Activated CD4-positive, alpha-beta T cell treated with anti-CD3 and anti-CD28 coated beads, Interleukin-2, amount 10 ng/mL, durations not matched to agents 24 days and 14 days (primary cell): ENCODE measurements around the gene KRT6C. TPM values are rescaled to one million over a fixed set of nuclear protein-coding genes. Genes with fewer than 3 reads are reported as not detected.

ENCODE experiments used
- DNase-seq: peaks from one replicate; pipeline ENCODE4 v3.0.0; 2022
- H3K27ac Mint-ChIP-seq: one replicate; pipeline ENCODE4 v1.8.0; 2022; ENCODE audit warnings: mild to moderate bottlenecking, mixed read lengths
- H3K27me3 Mint-ChIP-seq: one replicate; pipeline ENCODE4 v1.8.0; 2022; ENCODE audit warnings: mixed read lengths
- H3K36me3 Mint-ChIP-seq: one replicate; pipeline ENCODE4 v1.8.0; 2022; ENCODE audit warnings: low read depth, mild to moderate bottlenecking, mixed read lengths
- H3K4me1 Mint-ChIP-seq: one replicate; pipeline ENCODE4 v1.8.0; 2021; ENCODE audit warnings: mixed read lengths
- H3K4me3 Mint-ChIP-seq: one replicate; pipeline ENCODE4 v1.8.0; 2022; ENCODE audit warnings: mild to moderate bottlenecking, moderate library complexity, mixed read lengths
- H3K9me3 Mint-ChIP-seq: one replicate; pipeline ENCODE4 v1.8.0; 2021; ENCODE audit warnings: mixed read lengths
- intact Hi-C: fragments of 100-400 bp; cut with micrococcal nuclease; formaldehyde crosslinking; loops from one replicate; pipeline ENCODE4 v1.15.1; 2023
- total RNA-seq: library from RNA; stranded (reverse); gene quantifications from 2 replicates; pipeline ENCODE4 v1.2.3, GENCODE V29; 2022

The KRT6C gene
- not detected in 2 replicates for total RNA-seq

DNA sequence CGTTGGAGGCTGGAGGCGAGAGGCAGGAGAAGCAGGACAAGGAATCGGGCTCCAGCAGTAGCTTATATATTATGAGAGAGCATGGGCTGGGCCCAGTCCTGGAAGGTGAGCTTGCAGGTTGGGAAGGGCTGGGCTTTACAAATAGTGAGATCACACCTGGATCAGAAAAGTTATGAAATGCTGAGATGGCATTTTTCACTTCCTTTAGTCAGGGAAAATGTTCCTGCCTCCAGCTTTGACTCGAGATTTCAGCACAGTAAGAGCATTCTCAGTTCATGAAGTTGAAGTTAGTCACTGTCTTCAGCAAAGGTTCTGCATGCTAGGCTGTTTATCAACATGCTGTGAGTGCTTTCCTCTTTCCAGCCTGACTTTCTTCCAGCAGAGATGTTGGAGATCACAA is at the start of gene KRT6C:
Gene KRT6C, minus strand, starts transcription at position 38 of the 400 bp plus-strand sequence. CDS start 68 bp downstream, outside the sequence.
- Mint-ChIP-seq H3K27me3 (peaks cover 8% of the 10 kb centered on the region), H3K4me1 (no peaks in the 10 kb centered on the region), H3K9me3 (no peaks in the 10 kb centered on the region), H3K4me3 (no peak within 1 kb of the TSS), H3K36me3 (no peaks in the 10 kb centered on the region), H3K27ac (no peak within 1 kb of the TSS)
- intact Hi-C loops, result no loop called here
- DNase-seq, result peak; percentile 29

GRCh38 chr12:52522346-52523011 is 48.9 kb upstream of the KRT6C start:
- Mint-ChIP-seq H3K27me3 (peaks cover 3% of the 10 kb centered on the region), H3K36me3 (no peaks in the 10 kb centered on the region), H3K27ac (no peak overlapping the region), H3K4me3 (no peak overlapping the region), H3K4me1 (peaks cover 4% of the 10 kb centered on the region), H3K9me3 (no peaks in the 10 kb centered on the region)
- no peak for DNase-seq
- intact Hi-C loops, result no loop called here

DNA sequence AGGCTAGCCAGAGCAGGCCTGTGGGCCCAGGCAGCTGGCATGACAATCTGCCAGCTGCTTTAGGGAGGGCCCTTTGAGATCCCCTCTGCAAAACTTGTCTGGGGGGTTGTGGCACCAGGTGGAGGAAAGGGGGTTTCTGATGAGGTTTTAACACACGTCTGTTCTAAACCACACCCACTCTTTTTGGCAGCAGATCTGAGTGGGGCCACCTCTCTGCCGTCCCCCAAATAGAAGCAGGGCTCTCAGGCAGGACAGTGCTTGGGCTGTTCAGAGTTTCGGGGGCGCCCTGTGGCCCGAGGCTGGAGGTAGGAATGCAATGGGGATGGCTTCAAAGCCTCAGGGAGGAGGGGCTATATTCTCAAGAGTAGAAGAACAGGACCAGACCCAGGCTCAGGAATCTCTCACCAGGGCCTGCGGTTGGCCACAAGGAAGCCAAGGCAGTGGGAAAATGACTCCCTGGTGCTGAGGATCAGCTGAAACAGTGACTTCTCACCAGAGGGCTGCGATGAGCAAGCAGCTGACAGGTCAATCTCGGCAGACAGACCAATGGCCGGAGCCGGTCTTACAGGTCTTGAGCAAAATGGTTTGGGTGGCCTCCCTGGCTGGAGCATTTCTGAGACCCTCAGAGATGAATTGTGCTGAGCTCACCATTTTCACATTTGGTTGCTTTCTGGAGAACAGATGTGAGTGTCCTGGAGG is 48.1 kb upstream of the KRT6C start:
- no peak for DNase-seq
- H3K27ac Mint-ChIP-seq, result no peak overlapping the region
- intact Hi-C loops, result no loop called here

GRCh38 chr12:52521175-52521567 is 47.6 kb upstream of the KRT6C start:
- Mint-ChIP-seq H3K36me3 (no peaks in the 10 kb centered on the region), H3K4me1 (no peaks in the 10 kb centered on the region), H3K9me3 (no peaks in the 10 kb centered on the region), H3K4me3 (no peak overlapping the region), H3K27ac (no peak overlapping the region), H3K27me3 (peaks cover 3% of the 10 kb centered on the region)
- intact Hi-C loops, result no loop called here
- DNase-seq, result no peak

More for the DNA sequence above, 48.1 kb upstream of the KRT6C start:
- no peak overlapping the region for H3K4me3 Mint-ChIP-seq
- H3K4me1 Mint-ChIP-seq, result peaks cover 2% of the 10 kb centered on the region
- peaks cover 3% of the 10 kb centered on the region for H3K27me3 Mint-ChIP-seq
- no peaks in the 10 kb centered on the region for H3K9me3 Mint-ChIP-seq
- H3K36me3 Mint-ChIP-seq, result no peaks in the 10 kb centered on the region

- Mint-ChIP-seq H3K4me3 (no peak within 1 kb of the TSS), H3K4me1 (no peaks in the 10 kb centered on the region), H3K27me3 (peaks cover 5% of the 10 kb centered on the region), H3K27ac (no peak within 1 kb of the TSS), H3K9me3 (no peaks in the 10 kb centered on the region), H3K36me3 (no peaks in the 10 kb centered on the region)
- no peak for DNase-seq
- intact Hi-C loops, result no loop called here
Observed at GRCh38 chr12:52519826-52520662, 46.4 kb upstream of the KRT6C start, which contains the start of gene KRT5. Gene KRT5, minus strand, starts transcription at chr12:52520394. Its CDS starts 98 bp downstream, at chr12:52520296.

DNA sequence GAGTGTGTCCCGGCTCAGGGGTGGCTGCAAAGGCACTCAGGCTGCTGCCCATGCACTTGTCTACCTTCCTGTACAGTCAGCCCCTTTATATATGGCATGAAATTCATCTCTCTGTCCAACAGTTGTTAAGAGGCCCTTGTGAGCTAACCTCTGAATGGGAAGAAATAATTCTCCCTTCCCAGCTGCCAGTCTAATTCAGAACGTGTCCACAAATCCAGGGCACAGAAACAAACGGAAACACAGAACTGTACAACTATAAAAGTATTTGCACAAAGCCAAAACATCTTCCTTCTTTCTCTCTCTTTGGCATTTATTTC is 45.7 kb upstream of the KRT6C start:
- peaks cover 5% of the 10 kb centered on the region for H3K27me3 Mint-ChIP-seq
- no peak overlapping the region for H3K27ac Mint-ChIP-seq
- intact Hi-C loops, result no loop called here
- H3K4me1 Mint-ChIP-seq, result no peaks in the 10 kb centered on the region
- no peaks in the 10 kb centered on the region for H3K36me3 Mint-ChIP-seq
- no peaks in the 10 kb centered on the region for H3K9me3 Mint-ChIP-seq
- no peak for DNase-seq
- no peak overlapping the region for H3K4me3 Mint-ChIP-seq

DNA sequence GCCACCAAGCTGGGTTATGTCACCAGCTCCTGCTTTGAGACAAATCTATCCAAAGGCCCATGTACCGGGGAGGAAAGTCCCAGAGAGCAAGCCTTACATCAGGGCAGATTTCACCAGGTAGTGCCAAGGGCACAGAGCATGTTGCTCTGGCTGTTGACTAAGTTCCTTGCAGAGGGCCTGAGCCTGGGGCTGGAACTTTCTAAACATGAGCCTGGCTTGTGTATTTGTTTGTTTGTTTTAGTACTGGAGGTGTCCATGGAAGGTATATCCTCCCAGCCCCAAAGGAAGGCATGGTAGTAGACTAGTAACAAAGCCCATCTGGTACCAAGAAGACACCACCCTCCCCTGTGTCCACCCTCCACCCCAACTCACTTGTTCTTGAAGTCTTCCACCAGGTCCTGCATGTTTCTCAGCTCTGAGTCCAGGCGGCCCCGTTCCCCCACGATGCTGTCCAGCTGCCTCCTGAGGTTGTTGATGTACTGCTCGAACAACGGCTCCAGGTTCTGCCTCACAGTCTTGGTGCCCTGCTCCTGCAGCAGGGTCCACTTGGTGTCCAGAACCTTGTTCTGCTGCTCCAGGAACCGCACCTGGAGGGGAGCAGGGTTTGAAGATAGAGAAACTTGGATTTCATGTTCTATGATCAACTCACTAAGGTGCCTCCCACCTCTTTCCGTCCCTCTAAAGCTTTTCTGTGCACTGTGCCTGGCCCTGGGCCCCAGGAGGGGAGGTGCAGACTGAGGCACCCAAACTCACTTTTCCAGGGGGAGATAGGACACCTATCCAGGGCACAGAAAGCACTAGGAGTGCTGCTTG is 45.2 kb upstream of the KRT6C start:
- Mint-ChIP-seq H3K9me3 (no peaks in the 10 kb centered on the region), H3K36me3 (no peaks in the 10 kb centered on the region), H3K27me3 (peaks cover 9% of the 10 kb centered on the region), H3K4me1 (no peaks in the 10 kb centered on the region), H3K27ac (no peak overlapping the region), H3K4me3 (no peak overlapping the region)
- intact Hi-C loops, result no loop called here
- DNase-seq, result no peak

DNA sequence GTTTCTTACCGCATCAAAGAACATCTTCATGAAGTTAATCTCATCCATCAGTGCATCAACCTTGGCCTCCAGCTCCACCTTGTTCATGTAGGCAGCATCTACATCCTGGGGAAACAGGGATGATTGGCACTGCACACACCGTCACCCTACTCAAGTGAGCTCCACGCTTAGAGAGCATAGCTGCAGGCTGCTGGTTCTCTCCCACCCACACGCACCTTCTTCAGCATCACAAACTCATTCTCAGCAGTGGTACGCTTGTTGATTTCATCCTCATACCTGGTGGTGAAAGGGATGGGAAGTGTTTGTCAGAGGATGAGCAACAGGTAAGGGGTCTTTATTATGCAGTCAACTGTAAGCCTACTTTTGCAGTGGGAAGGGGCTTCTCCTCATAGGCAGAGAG is 44.3 kb upstream of the KRT6C start:
- no peak for DNase-seq
- no peaks in the 10 kb centered on the region for H3K4me1 Mint-ChIP-seq
- intact Hi-C loops, result no loop called here
- H3K9me3 Mint-ChIP-seq, result no peaks in the 10 kb centered on the region
- no peak overlapping the region for H3K27ac Mint-ChIP-seq
- H3K27me3 Mint-ChIP-seq, result peaks cover 11% of the 10 kb centered on the region
- H3K36me3 Mint-ChIP-seq, result no peaks in the 10 kb centered on the region
- H3K4me3 Mint-ChIP-seq, result no peak overlapping the region

GRCh38 chr12:52517005-52517835 is 43.6 kb upstream of the KRT6C start:
- intact Hi-C loops, result no loop called here
- H3K36me3 Mint-ChIP-seq, result no peaks in the 10 kb centered on the region

DNA sequence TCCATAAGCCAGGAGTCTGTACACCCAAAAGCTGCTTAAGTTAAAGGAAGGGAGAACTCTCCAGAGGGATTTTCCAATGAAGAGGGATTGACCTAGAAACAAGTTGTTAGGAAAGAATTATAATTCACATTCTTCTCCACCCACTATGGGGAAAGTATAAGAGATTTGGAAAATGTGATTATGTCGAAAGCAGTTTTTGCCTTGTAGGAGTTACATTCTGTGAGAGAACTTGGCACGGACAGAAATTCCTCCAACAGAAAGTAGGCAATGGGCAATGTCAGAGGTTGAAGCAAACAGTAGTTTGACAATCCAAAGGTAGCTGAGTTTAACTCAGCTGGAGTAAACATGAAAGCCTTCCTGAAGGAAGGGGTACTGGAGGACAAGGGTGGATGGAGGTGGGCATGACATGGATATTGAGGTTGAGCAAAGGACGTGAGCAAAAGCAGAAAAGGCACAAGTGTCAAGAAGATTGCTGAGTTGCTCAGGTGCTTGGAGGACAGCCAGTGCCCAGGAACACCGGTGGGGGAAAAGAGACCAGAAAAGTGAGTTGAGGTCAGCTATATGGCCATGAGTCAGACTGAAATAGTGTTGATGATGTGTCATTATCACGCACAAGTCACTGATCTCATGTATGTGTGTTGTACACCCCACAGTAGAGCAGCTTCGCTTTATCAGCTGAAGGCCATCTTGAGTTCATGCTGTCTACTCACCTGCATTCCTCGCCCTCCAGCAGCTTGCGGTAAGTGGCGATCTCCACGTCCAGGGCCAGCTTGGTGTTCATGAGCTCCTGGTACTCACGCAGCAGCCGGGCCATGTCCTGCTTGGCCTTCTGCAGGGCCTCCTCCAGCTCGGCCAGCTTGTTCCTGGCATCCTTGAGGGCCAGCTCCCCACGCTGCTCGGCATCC is 42.6 kb upstream of the KRT6C start:
- no peak overlapping the region for H3K27ac Mint-ChIP-seq
- no peaks in the 10 kb centered on the region for H3K4me1 Mint-ChIP-seq
- H3K27me3 Mint-ChIP-seq, result peaks cover 10% of the 10 kb centered on the region
- no peak for DNase-seq
- intact Hi-C loops, result no loop called here
- H3K9me3 Mint-ChIP-seq, result no peaks in the 10 kb centered on the region
- no peak overlapping the region for H3K4me3 Mint-ChIP-seq
- no peaks in the 10 kb centered on the region for H3K36me3 Mint-ChIP-seq

More at GRCh38 chr12:52517005-52517835, 43.6 kb upstream of the KRT6C start:
- no peaks in the 10 kb centered on the region for H3K9me3 Mint-ChIP-seq
- H3K4me3 Mint-ChIP-seq, result no peak overlapping the region
- no peak for DNase-seq
- peaks cover 10% of the 10 kb centered on the region for H3K27me3 Mint-ChIP-seq
- no peaks in the 10 kb centered on the region for H3K4me1 Mint-ChIP-seq
- no peak overlapping the region for H3K27ac Mint-ChIP-seq

- Mint-ChIP-seq H3K27me3 (peaks cover 10% of the 10 kb centered on the region), H3K4me1 (no peaks in the 10 kb centered on the region), H3K36me3 (no peaks in the 10 kb centered on the region), H3K27ac (no peak overlapping the region), H3K9me3 (no peaks in the 10 kb centered on the region), H3K4me3 (no peak overlapping the region)
- intact Hi-C loops, result no loop called here
- no peak for DNase-seq
Observed at GRCh38 chr12:52515319-52515646, 41.7 kb upstream of the KRT6C start.
